ENCODE measurements around the gene MED13.
"Not testable (repeated sequence)": the region's sequence is repeated elsewhere in the genome, so short reads cannot be mapped to it uniquely, and the experiment has no call there.

The MED13 gene

DNA sequence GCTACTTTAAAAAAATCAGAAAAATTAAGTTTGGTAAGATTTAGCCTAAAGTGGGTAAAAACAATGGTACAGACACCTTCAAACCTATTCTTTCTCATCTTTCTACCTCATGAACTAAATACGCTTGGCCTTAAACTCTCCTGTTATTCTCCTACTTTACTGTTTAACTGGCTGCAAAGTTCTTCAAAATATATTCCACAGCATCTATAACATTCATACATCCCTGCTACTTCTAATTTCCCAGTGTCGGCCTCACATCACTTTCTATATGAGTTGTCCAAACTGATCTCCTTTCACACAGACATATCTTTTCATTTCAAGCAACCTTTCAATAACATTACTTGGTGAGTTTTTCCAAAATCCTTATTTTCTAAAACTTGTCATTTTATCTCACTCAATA lies 64.0 kb downstream of the MED13 start:
- no peak for DNase-seq (ENCODE audit: low read depth in 2 of 3, low spot score in 1 of 3)

DNA sequence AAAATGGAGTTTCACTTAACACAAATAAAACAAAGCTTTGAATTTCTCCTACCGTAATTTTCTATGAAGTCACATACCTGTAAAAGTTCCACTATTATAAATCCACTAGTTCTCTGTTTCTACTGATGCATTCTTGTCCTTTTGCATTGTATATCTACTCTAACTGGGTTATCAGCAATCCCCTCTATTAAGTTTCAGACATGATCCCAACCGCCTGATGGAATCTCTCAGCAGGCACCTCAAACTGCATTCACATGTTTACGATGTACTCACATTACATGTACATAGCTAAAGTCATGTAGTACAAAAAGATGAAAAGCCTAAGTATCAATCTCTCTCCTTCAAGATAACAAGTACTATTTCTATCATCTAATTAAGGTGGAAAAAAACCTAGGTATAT lies 64.9 kb downstream of the MED13 start:
- no peak for DNase-seq (ENCODE audit: low read depth in 2 of 3, low spot score in 1 of 3)

GRCh38 chr17:61998534-61998933 lies 66.5 kb downstream of the MED13 start:
- DNase-seq (ENCODE audit: low read depth in 2 of 3, low spot score in 1 of 3) = not testable (repeated sequence)

DNA sequence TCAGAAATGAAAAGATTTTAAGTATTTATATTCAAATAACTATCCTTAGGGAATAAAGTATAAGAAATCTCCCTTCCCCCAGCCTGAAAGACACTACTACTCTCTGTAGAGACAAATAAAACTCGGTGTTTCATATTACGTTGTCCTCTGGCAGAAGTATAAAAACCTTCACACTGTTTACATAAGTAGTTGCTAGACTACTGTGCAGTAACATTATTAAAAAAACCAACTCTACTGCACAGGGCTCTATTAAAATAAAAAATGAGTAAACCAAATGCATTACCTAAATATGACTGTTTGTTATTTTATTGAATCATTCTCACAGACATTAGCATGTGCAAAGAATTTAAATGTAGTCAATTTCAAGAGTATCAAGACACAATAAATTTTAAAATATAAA lies 67.4 kb downstream of the MED13 start:
- DNase-seq (ENCODE audit: low read depth in 2 of 3, low spot score in 1 of 3) = no peak

GRCh38 chr17:61996916-61997605 lies 68.0 kb downstream of the MED13 start:
- DNase-seq (ENCODE audit: low read depth in 2 of 3, low spot score in 1 of 3) = no peak

- DNase-seq (ENCODE audit: low read depth in 2 of 3, low spot score in 1 of 3) = no peak
Measured at GRCh38 chr17:61989509-61989908, 75.6 kb downstream of the MED13 start.

DNA sequence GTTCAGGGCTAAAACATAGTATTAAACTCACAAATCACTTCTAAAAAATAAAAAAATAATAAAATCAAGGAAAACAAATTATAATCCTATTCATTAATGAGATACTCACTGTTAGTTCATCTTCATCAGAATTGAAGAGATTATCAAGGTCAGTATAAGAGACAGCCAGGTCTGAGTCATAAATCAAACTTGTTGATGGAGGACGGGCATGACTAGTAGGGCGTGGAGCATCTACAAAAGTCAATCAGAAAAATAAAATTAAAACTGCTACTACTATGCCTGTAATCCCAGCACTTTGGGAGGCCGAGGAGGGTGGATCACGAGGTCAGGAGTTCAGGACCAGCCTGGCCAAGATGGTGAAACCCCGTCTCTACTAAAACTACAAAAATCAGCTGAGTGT lies 78.2 kb downstream of the MED13 start:
- DNase-seq (ENCODE audit: low read depth in 2 of 3, low spot score in 1 of 3) = no peak

- no peak for DNase-seq (ENCODE audit: low read depth in 2 of 3, low spot score in 1 of 3)
Measured at GRCh38 chr17:61984821-61985220, 80.3 kb downstream of the MED13 start.

DNA sequence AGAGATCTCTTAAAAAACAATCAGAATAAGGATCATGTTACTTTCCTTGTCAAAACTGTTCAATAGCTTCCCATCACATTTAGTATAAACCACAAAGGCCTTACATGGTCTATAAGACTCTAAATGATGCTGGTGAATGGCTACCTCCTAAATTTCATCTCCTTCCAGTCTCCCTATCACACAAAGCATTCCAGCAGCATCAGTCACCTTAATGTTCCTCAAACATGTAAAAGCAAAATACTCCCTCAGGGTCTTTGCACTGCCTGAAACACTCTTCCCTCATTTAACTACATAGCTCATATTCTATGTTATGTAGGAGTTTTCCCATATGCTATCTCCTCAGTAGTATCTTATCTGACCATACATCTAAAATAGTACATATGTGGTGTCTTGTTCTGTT lies 83.8 kb downstream of the MED13 start:
- no peak for DNase-seq (ENCODE audit: low read depth in 2 of 3, low spot score in 1 of 3)

GRCh38 chr17:61980535-61980934 lies 84.5 kb downstream of the MED13 start:
- DNase-seq (ENCODE audit: low read depth in 2 of 3, low spot score in 1 of 3) = no peak

GRCh38 chr17:61974115-61974514 lies 91.0 kb downstream of the MED13 start:
- DNase-seq (ENCODE audit: low read depth in 2 of 3, low spot score in 1 of 3) = no peak

DNA sequence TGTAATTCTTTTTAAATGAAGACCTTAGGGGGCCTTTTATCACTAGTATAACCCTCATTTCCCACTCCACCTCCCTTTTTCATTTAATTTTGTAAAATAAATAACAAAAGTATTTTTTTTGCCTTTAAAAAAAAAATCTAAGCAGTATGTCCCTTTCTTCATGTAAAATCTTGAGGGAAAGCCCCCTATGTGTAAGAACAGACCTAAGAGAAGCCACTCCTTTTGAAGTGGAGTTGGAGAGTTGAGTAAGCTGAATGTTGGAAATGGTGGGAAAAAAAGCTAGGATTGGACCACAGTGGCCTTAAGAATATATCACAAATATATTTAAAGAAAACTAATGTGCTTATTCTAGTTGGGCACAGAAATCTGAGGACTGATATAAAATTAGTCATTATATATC lies 92.8 kb downstream of the MED13 start:
- no peak for DNase-seq (ENCODE audit: low read depth in 2 of 3, low spot score in 1 of 3)

DNA sequence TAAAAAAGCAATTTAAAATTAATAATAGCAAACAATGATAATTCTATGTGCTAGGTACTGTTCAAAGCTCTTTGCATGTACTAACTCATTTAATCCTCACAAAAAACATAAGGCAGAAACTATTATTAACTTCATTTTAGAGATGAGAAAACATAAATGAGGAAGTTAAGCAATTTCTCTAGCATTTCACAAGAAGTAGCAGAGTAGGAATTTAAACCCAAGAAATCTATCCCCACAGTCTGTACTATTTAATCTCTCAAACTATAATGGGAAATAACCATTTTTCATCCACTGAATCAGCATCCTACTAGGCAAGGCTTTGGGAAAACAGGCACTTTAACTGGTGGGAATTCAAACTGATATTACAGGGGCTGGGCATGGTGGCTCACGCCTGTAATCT lies 95.0 kb downstream of the MED13 start:
- DNase-seq (ENCODE audit: low read depth in 2 of 3, low spot score in 1 of 3) = no peak

DNA sequence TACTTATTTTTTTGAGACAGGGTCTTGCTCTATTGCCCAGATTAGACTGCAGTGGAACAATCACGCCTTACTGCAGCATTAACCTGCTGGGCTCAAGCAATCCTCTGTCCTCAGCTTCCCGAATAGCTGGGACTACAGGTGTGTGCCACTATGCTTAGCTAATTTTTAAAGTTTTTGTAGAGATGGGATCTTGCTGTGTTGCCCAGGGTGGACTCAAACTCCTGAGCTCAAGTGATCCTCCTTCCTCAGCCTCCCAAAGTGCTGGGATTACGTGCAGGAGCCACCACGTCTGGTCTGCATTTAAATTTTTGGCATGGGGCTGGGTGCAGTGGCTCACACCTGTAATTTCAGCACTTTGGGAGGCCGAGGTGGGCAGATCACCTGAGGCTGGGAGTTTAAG lies 96.3 kb downstream of the MED13 start:
- no peak for DNase-seq (ENCODE audit: low read depth in 2 of 3, low spot score in 1 of 3)

DNA sequence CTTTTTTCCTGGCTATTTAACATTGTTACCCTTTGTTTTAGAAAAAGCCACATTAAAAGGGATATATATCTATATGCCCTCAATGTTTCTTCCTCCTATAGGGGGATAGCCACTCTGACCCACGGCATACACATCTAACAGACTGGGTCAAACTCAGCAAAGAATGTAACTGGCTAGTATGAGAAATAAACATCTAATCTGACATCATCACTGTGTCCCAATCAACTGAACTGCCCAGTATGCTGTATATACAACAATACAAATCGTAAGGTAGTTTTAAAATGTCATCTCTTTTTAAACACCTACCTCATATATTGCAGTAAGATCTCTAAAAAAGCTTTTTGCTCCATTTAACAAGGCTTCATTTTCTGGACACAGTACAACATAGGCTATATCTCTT lies 97.3 kb downstream of the MED13 start:
- no peak for DNase-seq (ENCODE audit: low read depth in 2 of 3, low spot score in 1 of 3)

DNA sequence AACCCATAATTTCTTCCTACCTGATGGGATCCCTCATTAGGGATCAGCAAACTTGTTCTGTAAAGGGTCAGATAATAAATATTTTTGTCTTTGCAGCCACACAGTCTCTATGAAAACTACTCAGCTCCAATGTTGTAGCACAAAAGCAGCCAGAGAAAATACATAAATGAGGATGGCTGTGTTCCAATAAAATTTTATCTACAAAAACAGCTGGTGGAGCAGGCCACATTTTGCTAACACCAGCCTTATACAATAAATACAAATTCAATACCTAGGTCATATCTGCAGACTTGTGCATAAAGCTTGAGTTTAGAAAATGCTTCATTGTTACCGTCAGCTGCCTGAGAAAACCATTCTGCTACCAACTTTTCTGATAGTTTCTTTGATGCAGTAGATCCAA lies 98.9 kb downstream of the MED13 start:
- no peak for DNase-seq (ENCODE audit: low read depth in 2 of 3, low spot score in 1 of 3)

DNA sequence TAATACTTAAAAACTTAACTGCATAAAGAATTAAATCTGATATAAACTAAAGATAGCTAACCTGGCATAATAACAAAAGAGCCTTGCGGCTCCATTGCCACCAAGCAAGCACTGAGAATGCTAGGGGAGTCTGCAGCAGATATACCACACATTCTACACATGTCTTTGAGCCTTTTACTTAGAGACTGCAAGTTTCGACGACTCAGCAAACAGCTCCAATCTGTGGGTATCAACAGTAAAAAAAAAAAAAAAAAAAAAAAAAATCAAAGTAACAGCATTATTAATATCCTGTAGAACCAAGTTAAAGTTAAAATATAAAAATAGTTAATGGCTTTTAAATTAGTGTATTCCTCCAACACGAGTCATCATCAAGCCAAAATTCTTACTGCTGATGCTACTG lies 109.5 kb downstream of the MED13 start:
- DNase-seq (ENCODE audit: low read depth in 2 of 3, low spot score in 1 of 3) = no peak

GRCh38 chr17:61947367-61948078 lies 117.6 kb downstream of the MED13 start:
- no peak for DNase-seq (ENCODE audit: low read depth in 2 of 3, low spot score in 1 of 3)

GRCh38 chr17:61946359-61946758 lies 118.7 kb downstream of the MED13 start:
- no peak for DNase-seq (ENCODE audit: low read depth in 2 of 3, low spot score in 1 of 3)

DNA sequence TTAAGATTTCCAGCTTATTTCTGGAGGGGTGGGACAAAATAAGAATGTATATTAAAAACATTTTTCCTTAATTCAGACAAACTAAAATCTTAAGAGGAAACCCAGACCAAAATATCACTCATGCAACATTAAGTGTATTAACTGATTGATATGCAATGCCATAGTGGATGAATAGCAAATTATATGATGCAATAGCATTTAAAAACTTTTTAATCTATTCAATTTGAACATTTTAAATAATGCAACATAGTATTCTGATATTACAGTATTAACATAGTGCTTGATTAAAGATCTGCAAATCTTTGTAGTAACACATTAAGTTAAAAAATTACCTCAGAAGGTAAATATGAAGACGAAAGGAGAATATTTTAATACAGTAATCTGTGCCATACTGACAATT lies 122.0 kb downstream of the MED13 start:
- no peak for DNase-seq (ENCODE audit: low read depth in 2 of 3, low spot score in 1 of 3)

GRCh38 chr17:61942085-61942484 lies 123.0 kb downstream of the MED13 start:
- no peak for DNase-seq (ENCODE audit: low read depth in 2 of 3, low spot score in 1 of 3)

- no peak for DNase-seq (ENCODE audit: low read depth in 2 of 3, low spot score in 1 of 3)
Measured at GRCh38 chr17:61928101-61928436, 137.0 kb downstream of the MED13 start.
